Tibial nerve (tissue), 4 donors: ENCODE data around the gene RHBDL1.

ENCODE experiments used
- EP300 ChIP-seq, 2 donors: sonication (generic); formaldehyde crosslinking; IDR thresholded peaks; one replicate each; pipeline ENCODE4 v1.6.1; 2017; ENCODE audit warnings: antibody characterized with exemption in 2 of 2, mild to moderate bottlenecking in 1 of 2
- POLR2A ChIP-seq, 2 donors: fragments of 450-650 bp; IDR thresholded peaks; one replicate each; pipeline ENCODE4 v1.6.1; 2017; ENCODE audit warnings: antibody characterized with exemption in 2 of 2, mild to moderate bottlenecking in 2 of 2, moderate library complexity in 2 of 2
- TF ChIP-seq, protein P1 (sequence below), 5 experiments: fragments of 200-600 bp in 3 of 5; fragments of 450-650 bp in 2 of 5; sonication (generic) in 3 of 5; IDR thresholded peaks; one replicate each; pipeline ENCODE4 v1.5.1; 2016 to 2019; ENCODE audit warnings: antibody characterized with exemption in 5 of 5, mild to moderate bottlenecking in 3 of 5, moderate library complexity in 2 of 5

DNA sequence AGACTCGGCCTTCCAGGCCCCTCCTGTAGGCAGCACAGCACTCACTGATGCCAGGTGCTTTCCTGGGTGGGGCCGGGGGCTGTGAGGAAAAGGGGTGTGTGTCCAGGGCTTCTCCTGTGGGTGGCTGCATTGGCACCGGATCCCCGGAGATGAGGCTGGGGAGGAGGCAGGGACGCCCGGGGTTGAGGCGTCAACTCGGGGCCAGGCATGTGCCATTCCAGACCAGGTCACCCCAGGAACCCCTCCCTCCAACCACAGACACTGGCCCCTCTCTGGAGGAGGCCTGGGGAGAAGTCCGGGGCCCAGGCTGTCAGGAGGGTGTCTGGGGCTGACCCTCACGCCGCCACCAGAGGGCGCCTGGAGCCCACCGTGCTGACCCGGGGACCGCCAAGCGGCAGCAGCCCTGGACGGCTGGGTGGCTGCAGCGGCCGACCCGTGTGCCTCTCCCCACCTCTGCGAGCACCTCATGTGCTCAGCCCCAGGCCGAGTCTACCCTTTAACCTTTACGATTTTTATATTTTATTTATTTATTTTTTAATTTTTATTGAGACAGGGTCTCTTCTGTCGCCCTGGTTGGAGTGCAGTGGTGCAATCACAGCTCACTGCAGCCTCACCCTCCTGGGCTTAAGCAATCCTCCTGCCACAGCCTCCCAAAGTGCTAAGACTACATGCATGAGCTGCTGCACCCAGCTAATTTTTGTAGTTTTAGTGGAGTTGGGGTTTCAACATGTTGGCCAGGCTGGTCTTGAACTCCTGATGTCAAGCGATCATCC lies 36.3 kb downstream of the RHBDL1 start:
- TF ChIP-seq, protein P1, sequence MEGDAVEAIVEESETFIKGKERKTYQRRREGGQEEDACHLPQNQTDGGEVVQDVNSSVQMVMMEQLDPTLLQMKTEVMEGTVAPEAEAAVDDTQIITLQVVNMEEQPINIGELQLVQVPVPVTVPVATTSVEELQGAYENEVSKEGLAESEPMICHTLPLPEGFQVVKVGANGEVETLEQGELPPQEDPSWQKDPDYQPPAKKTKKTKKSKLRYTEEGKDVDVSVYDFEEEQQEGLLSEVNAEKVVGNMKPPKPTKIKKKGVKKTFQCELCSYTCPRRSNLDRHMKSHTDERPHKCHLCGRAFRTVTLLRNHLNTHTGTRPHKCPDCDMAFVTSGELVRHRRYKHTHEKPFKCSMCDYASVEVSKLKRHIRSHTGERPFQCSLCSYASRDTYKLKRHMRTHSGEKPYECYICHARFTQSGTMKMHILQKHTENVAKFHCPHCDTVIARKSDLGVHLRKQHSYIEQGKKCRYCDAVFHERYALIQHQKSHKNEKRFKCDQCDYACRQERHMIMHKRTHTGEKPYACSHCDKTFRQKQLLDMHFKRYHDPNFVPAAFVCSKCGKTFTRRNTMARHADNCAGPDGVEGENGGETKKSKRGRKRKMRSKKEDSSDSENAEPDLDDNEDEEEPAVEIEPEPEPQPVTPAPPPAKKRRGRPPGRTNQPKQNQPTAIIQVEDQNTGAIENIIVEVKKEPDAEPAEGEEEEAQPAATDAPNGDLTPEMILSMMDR (IDR thresholded peaks at IDR 0.05) = peak; percentile 90 to 95 (median 94)
- TF ChIP-seq POLR2A (IDR thresholded peaks at IDR 0.05) (no peak), EP300 (IDR thresholded peaks at IDR 0.05) (no peak)
